IMR-90 (cell line): Measurements from ENCODE around the gene SLFN12L. TPM values are rescaled to one million over a fixed set of nuclear protein-coding genes. Genes with fewer than 3 reads are reported as not detected.

ENCODE experiments used
- ATAC-seq: fragments of 200-7000 bp; cut with Tn5 transposase; 2 replicates; pipeline ENCODE4 v1.9.1; 2020; ENCODE audit warnings: low read depth, mild to moderate bottlenecking, moderate library complexity
- BruUV-seq: library from RNA; stranded (reverse); fragments of 400-500 nt; replicated peaks from 2 replicates; lab custom pipeline; 2021; lab: Mats Ljungman, UMichigan
- CTCF ChIA-PET: fragments of 300-600 bp; formaldehyde crosslinking; extraction: SDS; loops from one replicate; lab custom pipeline; 2021; ENCODE audit warnings: antibody characterized with exemption; lab: Yijun Ruan, JAX
- POLR2A ChIA-PET: fragments of 300-600 bp; sonication (Branson Sonifier 250); formaldehyde crosslinking; loops from one replicate; lab custom pipeline; 2022; ENCODE audit warnings: antibody characterized with exemption; ENCODE audit not compliant: unreplicated experiment; lab: Charles Lee
- DNase-seq: peaks from one replicate; pipeline ENCODE4 v3.0.0; 2013
- H2AFZ ChIP-seq: replicated peaks from 2 replicates; pipeline ENCODE3; 2013; ENCODE audit warnings: low read length, mild to moderate bottlenecking; ENCODE audit not compliant: poor library complexity
- H2AK5ac ChIP-seq: 2 replicates; pipeline ENCODE4 v1.6.1; 2013; ENCODE audit warnings: low read depth, low read length, inconsistent platforms
- H2AK9ac ChIP-seq: replicated peaks from 2 replicates; pipeline ENCODE3; 2013; ENCODE audit warnings: mild to moderate bottlenecking, low read depth, low read length, moderate library complexity; ENCODE audit not compliant: poor library complexity
- H2BK120ac ChIP-seq: 2 replicates; pipeline ENCODE4 v1.6.1; 2013; ENCODE audit warnings: low read depth, low read length, inconsistent platforms
- H2BK15ac ChIP-seq: 3 replicates; pipeline ENCODE4 v1.6.1; 2013; ENCODE audit warnings: low read depth, low read length, inconsistent platforms
- H2BK20ac ChIP-seq: 2 replicates; pipeline ENCODE4 v1.6.1; 2013; ENCODE audit warnings: low read depth, mild to moderate bottlenecking, inconsistent platforms, low read length, moderate library complexity
- H2BK5ac ChIP-seq: 2 replicates; pipeline ENCODE4 v1.6.1; 2013; ENCODE audit warnings: mild to moderate bottlenecking, low read depth, low read length, inconsistent platforms; ENCODE audit not compliant: poor library complexity, severe bottlenecking
- H3K14ac ChIP-seq: replicated peaks from 2 replicates; pipeline ENCODE4 v1.6.1; 2013; ENCODE audit warnings: low read depth, low read length, inconsistent platforms
- H3K18ac ChIP-seq: 2 replicates; pipeline ENCODE4 v1.6.1; 2013; ENCODE audit warnings: low read depth, low read length, control low read depth
- H3K23ac ChIP-seq: 2 replicates; pipeline ENCODE4 v1.6.1; 2013; ENCODE audit warnings: low read depth, low read length, inconsistent platforms
- H3K27ac ChIP-seq: 2 replicates; pipeline ENCODE4 v1.5.1; 2013; ENCODE audit warnings: mild to moderate bottlenecking, control low read depth, low read length; ENCODE audit not compliant: insufficient read depth
- H3K27me3 ChIP-seq: 2 replicates; pipeline ENCODE4 v1.6.1; 2013; ENCODE audit warnings: low read length; ENCODE audit not compliant: control insufficient read depth, insufficient read depth
- H3K36me3 ChIP-seq: 2 replicates; pipeline ENCODE4 v1.6.1; 2013; ENCODE audit warnings: low read length, mixed read lengths; ENCODE audit not compliant: control insufficient read depth, insufficient read depth
- H3K4ac ChIP-seq: 2 replicates; pipeline ENCODE4 v1.6.1; 2013; ENCODE audit warnings: low read depth, low read length, inconsistent platforms
- H3K4me1 ChIP-seq: 2 replicates; pipeline ENCODE4 v1.6.1; 2013; ENCODE audit warnings: low read length, mixed read lengths; ENCODE audit not compliant: control insufficient read depth, insufficient read depth
- H3K4me2 ChIP-seq: 2 replicates; pipeline ENCODE4 v1.6.1; 2013; ENCODE audit warnings: low read depth, mild to moderate bottlenecking, control low read depth, low read length, moderate library complexity
- H3K4me3 ChIP-seq: 2 replicates; pipeline ENCODE4 v1.5.1; 2013; ENCODE audit warnings: low read depth, mild to moderate bottlenecking, control low read depth, low read length, moderate library complexity; ENCODE audit not compliant: insufficient read depth
- H3K56ac ChIP-seq: 2 replicates; pipeline ENCODE4 v1.6.1; 2013; ENCODE audit warnings: low read length, inconsistent platforms; ENCODE audit not compliant: insufficient read depth; ENCODE audit errors: extremely low read depth
- H3K79me1 ChIP-seq, 2 experiments: 2 replicates each; pipeline ENCODE4 v1.6.1; 2013; ENCODE audit warnings: low read length in 2 of 2, inconsistent platforms in 1 of 2, low read depth in 1 of 2
- H3K9ac ChIP-seq: 2 replicates; pipeline ENCODE4 v1.6.1; 2013; ENCODE audit warnings: low read depth, low read length, control low read depth
- H3K9me1 ChIP-seq: 2 replicates; pipeline ENCODE4 v1.6.1; 2013; ENCODE audit warnings: low read length, inconsistent platforms; ENCODE audit not compliant: insufficient read depth
- H3K9me3 ChIP-seq: 2 replicates; pipeline ENCODE4 v1.6.1; 2013; ENCODE audit warnings: low read length; ENCODE audit not compliant: control insufficient read depth, insufficient read depth
- H4K20me1 ChIP-seq: 2 replicates; pipeline ENCODE4 v1.6.1; 2013; ENCODE audit warnings: low read length, inconsistent platforms; ENCODE audit not compliant: insufficient read depth
- H4K5ac ChIP-seq: 2 replicates; pipeline ENCODE4 v1.6.1; 2013; ENCODE audit warnings: mild to moderate bottlenecking, low read depth, low read length, control low read depth
- H4K8ac ChIP-seq, 2 experiments: 2 replicates each; pipeline ENCODE4 v1.6.1; 2013; ENCODE audit warnings: low read depth in 2 of 2, low read length in 2 of 2, control low read depth in 1 of 2, inconsistent platforms in 1 of 2
- H4K91ac ChIP-seq: 2 replicates; pipeline ENCODE4 v1.6.1; 2013; ENCODE audit warnings: low read depth, low read length, inconsistent platforms; ENCODE audit not compliant: insufficient read depth
- FOS ChIP-seq: fragments of 150-350 bp; IDR thresholded peaks from 2 replicates; pipeline ENCODE4 v1.6.1; 2016; ENCODE audit warnings: low read depth, low read length
- MXI1 ChIP-seq: IDR thresholded peaks from 2 replicates; pipeline ENCODE4 v1.6.1; 2012; ENCODE audit warnings: low read depth, mild to moderate bottlenecking, low read length, moderate library complexity, borderline replicate concordance
- NFE2L2 ChIP-seq: fragments of 150-350 bp; IDR thresholded peaks from 2 replicates; pipeline ENCODE4 v1.6.1; 2016; ENCODE audit warnings: low read depth, mild to moderate bottlenecking, low read length
- RAD21 ChIP-seq: IDR thresholded peaks from 2 replicates; pipeline ENCODE4 v1.6.1; 2012; ENCODE audit warnings: low read length, improper control_type of control experiment
- SMC3 ChIP-seq: fragments of 150-350 bp; IDR thresholded peaks from 2 replicates; pipeline ENCODE4 v1.6.1; 2016; ENCODE audit warnings: low read depth, mild to moderate bottlenecking, antibody characterized with exemption, low read length, moderate library complexity
- WGBS, 2 experiments: methylation state at CpG; one replicate each; pipeline versions ENCODE4 v1.1.5 to v1.1.7; 2013; ENCODE audit warnings: missing lambda C conversion rate in 2 of 2; ENCODE audit not compliant: insufficient read length in 1 of 2; ENCODE audit errors: extremely low coverage in 2 of 2; 5-methylcytosine and 5-hydroxymethylcytosine counted together
- dilution Hi-C: fragments of 300-500 bp; cut with HindIII; formaldehyde crosslinking; loops from one replicate; pipeline ENCODE4 v1.14.3; 2018; ENCODE audit warnings: low sequenced_read_pairs; ENCODE audit not compliant: unreplicated experiment
- in situ Hi-C: fragments of 300-500 bp; cut with MboI; formaldehyde crosslinking; loops from 3 replicates; pipeline ENCODE4 v1.14.3; 2019; ENCODE audit warnings: low sequenced_read_pairs, inconsistent platforms, mixed read lengths
- intact Hi-C: fragments of 100-400 bp; cut with micrococcal nuclease; formaldehyde crosslinking; loops from 2 replicates; pipeline ENCODE4 v1.10.0; 2022
- polyA plus RNA-seq, 3 experiments: library from polyadenylated mRNA; depleted of rRNA; stranded (reverse); fragments of >200 nt; gene quantifications; 2 replicates each; pipeline ENCODE4 v1.2.3, GENCODE V29; 2012; ENCODE audit warnings: low replicate concordance in 1 of 3
- total RNA-seq: library from RNA; depleted of rRNA; stranded (reverse); fragments of >200 nt; gene quantifications from 2 replicates; pipeline ENCODE4 v1.2.3, GENCODE V29; 2012

The SLFN12L gene
- total and polyA plus RNA-seq, 2 of the 4 experiments (the other 2 are of a cell fraction), result 0.18 TPM; not detected in 1

DNA sequence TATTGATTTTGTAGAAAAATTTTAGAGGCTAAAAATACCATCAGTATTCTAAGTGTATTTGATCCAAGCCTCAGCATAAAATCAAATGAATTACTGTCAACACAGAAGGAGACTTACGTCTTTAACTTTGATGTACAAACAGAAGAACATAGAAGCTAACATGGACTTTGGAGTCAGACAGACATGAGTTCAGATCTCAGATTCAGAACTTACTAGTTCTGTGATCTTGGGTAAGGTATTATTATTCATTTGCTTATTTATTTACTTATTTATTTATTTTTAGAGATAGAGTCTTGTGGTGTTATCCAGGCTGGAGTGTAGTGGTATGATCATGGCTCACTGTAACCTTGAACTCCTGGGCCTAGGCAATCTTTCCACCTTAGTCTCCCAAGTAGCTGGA, 4.0 kb upstream of the SLFN12L start (continued):
- TF ChIP-seq FOS, result no peak

GRCh38 chr17:35540589-35541404, 3.3 kb upstream of the SLFN12L start:
- Histone ChIP-seq H3K9ac (peak overlapping the region; percentile 52; the same call in 1 of the 2 replicates), H2AK9ac (no peak overlapping the region), H3K4me2 (peak overlapping the region; percentile 97), H4K8ac (peak overlapping the region; percentile 56 to 77; a peak in 3 of 4 replicates), H3K4me3 (peak overlapping the region; percentile 41; the same call in 1 of the 2 replicates), H2BK20ac (peak overlapping the region; percentile 75; the same call in 1 of the 2 replicates), H2AFZ (peak overlapping the region; percentile 81), H3K79me1 (no peaks in the 10 kb centered on the region), H4K91ac (peak overlapping the region; percentile 50), H2BK120ac (peak overlapping the region; percentile 86), H3K56ac (no peak overlapping the region), H3K18ac (peak overlapping the region; percentile 90), H2BK15ac (peak overlapping the region; percentile 31; the same call in 1 of the 3 replicates), H2AK5ac (peak overlapping the region; percentile 64; the same call in 1 of the 2 replicates), H3K27ac (peak overlapping the region; percentile 82; the same call in 1 of the 2 replicates), H3K9me1 (no peaks in the 10 kb centered on the region), H3K4me1 (no peaks in the 10 kb centered on the region), H4K5ac (peak overlapping the region; percentile 90), H3K27me3 (no peaks in the 10 kb centered on the region; the same call in 1 of the 2 replicates), H3K9me3 (no peaks in the 10 kb centered on the region), H3K4ac (peak overlapping the region; percentile 66), H3K14ac (peak overlapping the region; percentile 81), H3K23ac (peak overlapping the region; percentile 22; the same call in 1 of the 2 replicates), H4K20me1 (no peaks in the 10 kb centered on the region), H2BK5ac (peak overlapping the region; percentile 71), H3K36me3 (no peaks in the 10 kb centered on the region)
- ChIA-PET POLR2A (no interaction called here), CTCF (interaction anchor here (0.6 to 1.8 kb wide), 3 partner anchors 42 to 370 kb away, joined by 3 to 4 read pairs (median 3); no protein-coding TSS in a partner anchor)
- intact Hi-C loops (loop anchor here (2.0 to 10.0 kb wide), 2 partner anchors 546 to 1120 kb away; no protein-coding TSS in a partner anchor), dilution Hi-C loops (loop anchor here (25.0 kb wide), 2 partner anchors 228 to 353 kb away; partner anchors contain the start of gene SLC35G3), in situ Hi-C loops (loop anchor here (25.0 kb wide), 1 partner anchor 1128 kb away; no protein-coding TSS in a partner anchor)
- no TSS peak for BruUV-seq
- ATAC-seq, result peak; percentile 78
- peak; percentile 51 for DNase-seq
- WGBS, 2 experiments, result no CpG with 5 or more reads among the region's 8 CpGs
- TF ChIP-seq NFE2L2 (peak; percentile 68; the same call in 1 of the 2 replicates), MXI1 (no peak), SMC3 (no peak), RAD21 (no peak)
